ENCODE data around the gene MAPT.

The MAPT gene

DNA sequence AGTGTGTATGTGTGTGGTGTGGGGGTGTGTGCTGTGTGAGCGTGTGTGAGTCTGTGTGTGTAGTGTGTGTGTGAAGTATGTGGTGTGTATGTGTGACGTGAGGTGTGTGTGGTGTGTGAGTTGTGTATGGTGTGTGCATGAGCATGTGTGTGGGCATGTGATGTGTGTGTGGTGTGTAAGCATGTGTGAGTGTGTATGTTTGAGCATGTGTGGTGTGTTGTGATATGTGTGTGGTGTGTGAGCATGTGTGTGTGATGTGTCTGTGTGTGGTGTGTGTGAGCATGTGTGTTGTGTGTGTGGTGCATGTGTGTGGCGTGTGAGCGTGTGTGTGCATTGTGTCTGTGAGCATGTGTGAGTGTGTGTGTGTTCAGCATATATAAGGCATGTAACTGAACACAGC, 20.9 kb downstream of the MAPT start:
- TF ChIP-seq, protein P1, sequence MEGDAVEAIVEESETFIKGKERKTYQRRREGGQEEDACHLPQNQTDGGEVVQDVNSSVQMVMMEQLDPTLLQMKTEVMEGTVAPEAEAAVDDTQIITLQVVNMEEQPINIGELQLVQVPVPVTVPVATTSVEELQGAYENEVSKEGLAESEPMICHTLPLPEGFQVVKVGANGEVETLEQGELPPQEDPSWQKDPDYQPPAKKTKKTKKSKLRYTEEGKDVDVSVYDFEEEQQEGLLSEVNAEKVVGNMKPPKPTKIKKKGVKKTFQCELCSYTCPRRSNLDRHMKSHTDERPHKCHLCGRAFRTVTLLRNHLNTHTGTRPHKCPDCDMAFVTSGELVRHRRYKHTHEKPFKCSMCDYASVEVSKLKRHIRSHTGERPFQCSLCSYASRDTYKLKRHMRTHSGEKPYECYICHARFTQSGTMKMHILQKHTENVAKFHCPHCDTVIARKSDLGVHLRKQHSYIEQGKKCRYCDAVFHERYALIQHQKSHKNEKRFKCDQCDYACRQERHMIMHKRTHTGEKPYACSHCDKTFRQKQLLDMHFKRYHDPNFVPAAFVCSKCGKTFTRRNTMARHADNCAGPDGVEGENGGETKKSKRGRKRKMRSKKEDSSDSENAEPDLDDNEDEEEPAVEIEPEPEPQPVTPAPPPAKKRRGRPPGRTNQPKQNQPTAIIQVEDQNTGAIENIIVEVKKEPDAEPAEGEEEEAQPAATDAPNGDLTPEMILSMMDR (IDR thresholded peaks at IDR 0.05; ENCODE audit: insufficient read depth, low read length, poor library complexity, severe bottlenecking): no peak
- no peak overlapping the region for H3K4me3 ChIP-seq (replicated peaks; ENCODE audit: low read depth, low read length)
- H3K27me3 ChIP-seq (replicated peaks; ENCODE audit: control insufficient read depth, insufficient read depth, low read length): no peaks in the 10 kb centered on the region; the same call in none of the 2 replicates
- DNase-seq (ENCODE audit: extremely low read depth, insufficient read length): no peak
- H3K36me3 ChIP-seq (ENCODE audit: control insufficient read depth, insufficient read depth, low read length): no peaks in the 10 kb centered on the region

DNA sequence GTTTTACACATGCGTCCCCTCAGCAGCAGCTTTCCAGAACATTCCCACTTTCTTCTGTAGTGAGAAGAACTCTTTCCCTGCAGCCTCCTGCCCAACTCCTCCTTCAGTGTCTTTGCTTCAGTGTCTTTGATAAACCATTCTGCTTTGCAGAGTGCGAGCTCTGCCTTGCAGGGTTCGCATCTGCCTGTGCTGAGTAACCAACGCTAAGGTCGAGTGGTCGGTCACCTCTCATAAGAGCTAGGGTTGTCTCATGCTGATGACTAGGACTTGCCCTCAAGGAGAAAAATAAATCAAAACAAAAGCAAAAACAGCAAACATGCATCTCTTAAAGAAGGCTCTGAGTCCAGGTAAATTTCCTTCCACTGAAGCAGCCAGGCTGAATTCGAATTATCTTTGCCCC, 22.7 kb downstream of the MAPT start:
- no peaks in the 10 kb centered on the region for H3K36me3 ChIP-seq (ENCODE audit: control insufficient read depth, insufficient read depth, low read length)
- DNase-seq (ENCODE audit: extremely low read depth, insufficient read length): no peak
- no peak overlapping the region for H3K4me3 ChIP-seq (replicated peaks; ENCODE audit: low read depth, low read length)
- TF ChIP-seq, protein P1 (IDR thresholded peaks at IDR 0.05; ENCODE audit: insufficient read depth, low read length, poor library complexity, severe bottlenecking): no peak
- no peaks in the 10 kb centered on the region; the same call in none of the 2 replicates for H3K27me3 ChIP-seq (replicated peaks; ENCODE audit: control insufficient read depth, insufficient read depth, low read length)

DNA sequence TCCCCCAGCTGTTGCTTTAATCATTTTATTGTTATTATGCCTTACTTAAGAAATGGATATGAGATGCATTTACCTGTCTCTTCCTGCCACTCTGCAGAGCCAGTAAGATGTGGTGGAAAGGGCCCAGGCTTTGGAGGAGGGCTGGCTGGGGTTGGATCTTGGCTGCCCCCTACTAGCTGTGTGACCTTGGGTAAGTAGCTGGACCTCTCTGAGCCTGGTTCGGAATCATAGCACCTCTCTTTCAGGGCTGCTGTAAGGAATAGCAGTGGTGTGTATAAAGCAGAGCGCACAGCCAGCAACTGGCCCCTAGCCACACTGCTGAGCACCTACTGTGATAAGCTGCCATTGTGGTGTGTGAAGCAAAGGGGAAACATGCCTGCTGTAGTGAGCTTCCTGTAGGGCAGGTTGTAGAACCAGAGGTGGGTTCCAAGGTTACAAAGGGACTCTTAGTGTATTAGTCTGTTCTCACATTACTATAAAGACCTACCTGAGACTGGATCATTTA, 23.9 kb downstream of the MAPT start:
- Histone ChIP-seq H3K27me3 (replicated peaks; ENCODE audit: control insufficient read depth, insufficient read depth, low read length) (no peaks in the 10 kb centered on the region; the same call in none of the 2 replicates), H3K4me3 (replicated peaks; ENCODE audit: low read depth, low read length) (no peak overlapping the region), H3K36me3 (ENCODE audit: control insufficient read depth, insufficient read depth, low read length) (no peaks in the 10 kb centered on the region)
- DNase-seq (ENCODE audit: extremely low read depth, insufficient read length): no peak
- TF ChIP-seq, protein P1 (IDR thresholded peaks at IDR 0.05; ENCODE audit: insufficient read depth, low read length, poor library complexity, severe bottlenecking): no peak

DNA sequence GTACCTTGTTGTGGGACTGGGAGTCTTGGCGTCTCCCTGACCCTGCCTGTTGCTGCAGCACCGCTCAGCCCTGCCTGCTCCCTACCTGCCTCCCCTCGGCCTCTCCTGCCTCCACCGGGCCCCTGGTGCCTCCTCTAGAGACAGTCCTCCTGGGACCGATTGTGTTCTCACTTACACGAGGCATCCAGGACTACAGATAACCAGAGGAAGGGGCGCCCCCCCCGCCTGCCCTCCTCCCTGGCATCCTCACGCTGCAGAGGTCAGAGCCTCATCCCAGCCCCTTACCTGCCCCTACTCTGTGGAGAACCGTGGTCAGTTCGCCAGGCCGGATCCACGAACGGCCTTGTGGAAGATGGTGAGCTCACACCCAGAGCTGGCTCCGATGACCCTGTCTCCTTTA, 24.8 kb downstream of the MAPT start:
- no peak overlapping the region for H3K4me3 ChIP-seq (replicated peaks; ENCODE audit: low read depth, low read length)

DNA sequence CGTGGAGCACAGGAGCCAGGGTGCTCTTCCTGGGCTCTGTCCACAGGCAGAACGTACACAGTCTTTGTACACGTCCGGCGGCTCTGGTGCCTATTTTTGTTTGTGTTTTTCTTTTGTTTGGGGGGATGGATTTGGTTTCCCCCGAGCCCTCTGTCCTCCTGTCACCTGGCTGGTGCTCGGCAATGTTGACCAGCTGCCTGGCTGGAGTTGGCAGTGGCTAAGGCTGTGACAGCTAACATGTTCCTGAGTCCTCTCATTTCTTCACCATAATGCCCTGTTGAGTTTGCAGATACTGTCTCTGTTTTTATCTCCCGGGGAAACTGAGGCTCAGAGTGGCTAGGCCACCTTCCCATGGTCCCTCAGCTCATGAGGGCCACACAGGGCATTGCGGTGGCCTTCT, 25.7 kb downstream of the MAPT start:
- TF ChIP-seq, protein P1 (IDR thresholded peaks at IDR 0.05; ENCODE audit: insufficient read depth, low read length, poor library complexity, severe bottlenecking): no peak
- H3K4me3 ChIP-seq (replicated peaks; ENCODE audit: low read depth, low read length): no peak overlapping the region
- DNase-seq (ENCODE audit: extremely low read depth, insufficient read length): no peak
- H3K27me3 ChIP-seq (replicated peaks; ENCODE audit: control insufficient read depth, insufficient read depth, low read length): no peaks in the 10 kb centered on the region; the same call in none of the 2 replicates
- no peaks in the 10 kb centered on the region for H3K36me3 ChIP-seq (ENCODE audit: control insufficient read depth, insufficient read depth, low read length)

More for the DNA sequence above, 24.8 kb downstream of the MAPT start:
- TF ChIP-seq, protein P1 (IDR thresholded peaks at IDR 0.05; ENCODE audit: insufficient read depth, low read length, poor library complexity, severe bottlenecking): no peak
- no peak for DNase-seq (ENCODE audit: extremely low read depth, insufficient read length)
- Histone ChIP-seq H3K36me3 (ENCODE audit: control insufficient read depth, insufficient read depth, low read length) (no peaks in the 10 kb centered on the region), H3K27me3 (replicated peaks; ENCODE audit: control insufficient read depth, insufficient read depth, low read length) (no peaks in the 10 kb centered on the region; the same call in none of the 2 replicates)

Measured in GM06990 (cell line).